K562 (cell line): Measurements from ENCODE around the gene METTL15. TPM values are rescaled to one million over a fixed set of nuclear protein-coding genes. Genes with fewer than 3 reads are reported as not detected.

Source experiments
- ATAC-seq: fragments of 200-7000 bp; cut with Tn5 transposase; 3 replicates; pipeline ENCODE4 v1.9.1; 2020; ENCODE audit warnings: moderate library complexity
- BruUV-seq: library from RNA; stranded (reverse); fragments of 400-500 nt; replicated peaks from 2 replicates; lab custom pipeline; 2021; lab: Mats Ljungman, UMichigan
- CTCF ChIA-PET: fragments of 300-600 bp; formaldehyde crosslinking; extraction: SDS; loops from one replicate; lab custom pipeline; 2021; ENCODE audit warnings: low intra/inter-chr PET ratio; lab: Yijun Ruan, JAX
- POLR2A ChIA-PET: fragments of 300-600, 350-650 bp; sonication (Branson Sonifier 250); formaldehyde crosslinking; extraction: SDS; loops from one replicate; lab custom pipeline; 2021; ENCODE audit warnings: antibody characterized with exemption, inconsistent platforms; lab: Yijun Ruan, JAX
- DNase-seq, 4 experiments: peaks; one replicate each; pipeline versions ENCODE4 v3.0.0 to v3.0.0-alpha.2; 2011 to 2018; ENCODE audit warnings: low spot score in 3 of 4, mixed read lengths in 3 of 4; ENCODE audit errors: extremely low read depth in 1 of 4
- FAIRE-seq: peaks from 2 replicates; lab custom pipeline; 2011; peaks lifted over from hg19 to GRCh38; lab: Jason Lieb, UNC
- H2AFZ ChIP-seq: 2 replicates; pipeline ENCODE4 v1.6.0; 2011; ENCODE audit warnings: low read depth, low read length, control low read depth, inconsistent platforms
- H3K27ac ChIP-seq: fragments of 200-600 bp; 3 replicates; pipeline ENCODE4 v1.8.0; 2011; ENCODE audit warnings: low read depth, mild to moderate bottlenecking, control low read depth, inconsistent platforms, low read length, moderate library complexity, mixed read lengths; ENCODE audit errors: extremely low read depth
- H3K27me3 ChIP-seq, 2 experiments: fragments of 300-600 bp in 1 of 2; 2 replicates in 1 of 2; 3 replicates in 1 of 2; pipeline versions ENCODE4 v1.6.0 to v1.8.0; 2011; ENCODE audit warnings: inconsistent platforms in 2 of 2, low read length in 2 of 2, mild to moderate bottlenecking in 1 of 2, mixed read lengths in 1 of 2, moderate library complexity in 1 of 2; ENCODE audit not compliant: control insufficient read depth in 2 of 2, insufficient read depth in 2 of 2
- H3K36me3 ChIP-seq: fragments of 300-600 bp; 3 replicates; pipeline ENCODE4 v1.8.0; 2011; ENCODE audit warnings: mild to moderate bottlenecking, low read length, inconsistent platforms; ENCODE audit not compliant: control insufficient read depth, insufficient read depth
- H3K4me1 ChIP-seq, 2 experiments: fragments of 200-600 bp in 1 of 2; replicated peaks in 1 of 2; 2 replicates in 1 of 2; 3 replicates in 1 of 2; pipeline versions ENCODE4 v1.5.1 to v1.8.0; 2011; ENCODE audit warnings: inconsistent platforms in 2 of 2, low read length in 2 of 2, mild to moderate bottlenecking in 1 of 2, mixed read lengths in 1 of 2, moderate library complexity in 1 of 2; ENCODE audit not compliant: control insufficient read depth in 2 of 2, insufficient read depth in 2 of 2
- H3K4me2 ChIP-seq: 2 replicates; pipeline ENCODE4 v1.6.1; 2011; ENCODE audit warnings: low read length, control low read depth, inconsistent platforms, mixed read lengths; ENCODE audit not compliant: insufficient read depth
- H3K4me3 ChIP-seq: fragments of 200-600 bp; sonication (generic), shearing (Covaris generic); 2 replicates; pipeline ENCODE4 v1.5.1; 2016; ENCODE audit warnings: control low read depth, inconsistent platforms
- H3K79me2 ChIP-seq: fragments of 200-600 bp; 3 replicates; pipeline ENCODE4 v1.8.0; 2011; ENCODE audit warnings: low read length, inconsistent platforms; ENCODE audit not compliant: control insufficient read depth, insufficient read depth
- H3K9ac ChIP-seq, 2 experiments: 2 replicates each; pipeline versions ENCODE4 v1.6.0 to v1.6.1; 2011; ENCODE audit warnings: low read depth in 2 of 2, low read length in 2 of 2, control low read depth in 1 of 2, inconsistent platforms in 1 of 2, mild to moderate bottlenecking in 1 of 2, mixed read lengths in 1 of 2; ENCODE audit not compliant: insufficient read depth in 1 of 2
- H3K9me1 ChIP-seq: one replicate; pipeline ENCODE4 v1.6.0; 2011; ENCODE audit warnings: inconsistent platforms, mild to moderate bottlenecking, low read length, moderate library complexity; ENCODE audit not compliant: control insufficient read depth, insufficient read depth
- H3K9me3 ChIP-seq: replicated peaks from 2 replicates; pipeline ENCODE4 v1.5.1; 2011; ENCODE audit warnings: low read depth, low read length, inconsistent platforms; ENCODE audit not compliant: control insufficient read depth, insufficient read depth
- H4K20me1 ChIP-seq: replicated peaks from 2 replicates; pipeline ENCODE4 v1.6.1; 2011; ENCODE audit warnings: low read length, inconsistent platforms, mixed read lengths; ENCODE audit not compliant: control insufficient read depth, insufficient read depth
- EGR1 ChIP-seq: fragments of 450-650 bp; conservative IDR thresholded peaks from 2 replicates; pipeline ENCODE4 v1.6.1; 2017; ENCODE audit warnings: mild to moderate bottlenecking
- FOXA1 ChIP-seq: fragments of 450-650 bp; IDR thresholded peaks from 2 replicates; pipeline ENCODE4 v1.6.1; 2016; ENCODE audit warnings: mild to moderate bottlenecking, borderline replicate concordance
- MTA3 ChIP-seq: fragments of 450-650 bp; formaldehyde crosslinking; IDR thresholded peaks from 2 replicates; pipeline ENCODE4 v1.6.1; 2017; ENCODE audit warnings: mild to moderate bottlenecking, borderline replicate concordance
- ZNF23 ChIP-seq: fragments of 250-450 bp; sonication (Bioruptor Pico); IDR thresholded peaks from 2 replicates; pipeline ENCODE4 v1.4.0; 2020; ENCODE audit warnings: mild to moderate bottlenecking
- ZNF316 ChIP-seq: fragments of 450-650 bp; IDR thresholded peaks from 2 replicates; pipeline ENCODE4 v1.6.1; 2016
- ZNF408 ChIP-seq: fragments of 250-450 bp; sonication (Bioruptor Pico); IDR thresholded peaks from 2 replicates; pipeline ENCODE4 v1.4.0; 2020; ENCODE audit warnings: low read depth, mild to moderate bottlenecking, moderate library complexity
- WGBS: fragments of 100-300 bp; shearing (Covaris generic); methylation state at CpG from one replicate; pipeline ENCODE4 v1.1.6; 2016; ENCODE audit warnings: low coverage, mixed read lengths; ENCODE audit not compliant: insufficient coverage; ENCODE audit errors: missing lambda C conversion rate; 5-methylcytosine and 5-hydroxymethylcytosine counted together
- in situ Hi-C: fragments of 300-500 bp; cut with MboI; formaldehyde crosslinking; loops from 4 replicates; pipeline ENCODE4 v1.15.0; 2018; ENCODE audit warnings: inconsistent platforms, mixed read lengths
- intact Hi-C: fragments of 100-400 bp; cut with micrococcal nuclease; formaldehyde crosslinking; loops from 2 replicates; pipeline ENCODE4 v1.14.2; 2022
- polyA plus RNA-seq, 8 experiments: library from polyadenylated mRNA; depleted of rRNA in 4 of 8; stranded (reverse) in 5 of 8; unstranded in 3 of 8; fragments of >200 nt; fragmentation: Nextera tagmentation in 2 of 8; fragmentation: Illumina TruSeq in 1 of 8; extraction: Ambion mirVana in 2 of 8; extraction: Trizol in 1 of 8; gene quantifications; 2 replicates each; pipeline versions ENCODE4 v1.2.1 to v1.2.3, GENCODE V29; 2011 to 2014; ENCODE audit warnings: inconsistent platforms in 1 of 8, missing spikeins in 1 of 8
- total RNA-seq, 7 experiments: library from RNA; depleted of rRNA in 6 of 7; stranded (reverse); fragments of >200 nt in 6 of 7; fragmentation: Illumina TruSeq in 2 of 7; extraction: Trizol in 2 of 7; gene quantifications; 2 replicates each; pipeline versions ENCODE4 v1.2.1 to v1.2.3, GENCODE V29; 2011 to 2021; ENCODE audit warnings: low replicate concordance in 1 of 7

METTL15 gene
- total and polyA plus RNA-seq, 9 of the 15 experiments (the other 6 are each of a cell fraction or from before 2014, with no cell fraction given), result 10.7 to 21.7 (median 15.9) TPM

DNA sequence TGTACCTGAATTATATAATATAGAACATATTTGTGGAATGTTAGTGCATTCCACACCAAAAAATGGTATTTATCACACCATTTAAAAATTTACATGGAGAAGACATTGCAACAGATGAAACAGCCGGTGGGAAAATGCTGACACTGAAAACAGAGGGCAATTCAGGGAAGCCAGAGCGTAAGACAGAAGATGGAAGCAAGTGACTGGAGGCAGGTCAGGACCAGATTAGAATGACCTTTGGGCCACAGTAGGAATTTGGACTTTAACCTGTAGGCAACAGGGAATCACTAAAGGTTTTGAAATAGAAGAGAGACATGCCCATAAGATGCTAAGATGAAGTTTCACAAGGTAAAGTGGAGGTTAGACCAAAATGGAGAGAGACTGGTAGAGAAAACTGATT lies 60.5 kb downstream of the METTL15 start:
- Histone ChIP-seq H3K27ac (no peak overlapping the region), H3K9me3 (no peaks in the 10 kb centered on the region), H4K20me1 (no peaks in the 10 kb centered on the region), H3K9me1 (no peaks in the 10 kb centered on the region), H3K9ac (no peak overlapping the region), H3K4me2 (no peak overlapping the region), H3K4me3 (no peak overlapping the region), H3K79me2 (no peaks in the 10 kb centered on the region), H3K27me3 (no peaks in the 10 kb centered on the region), H2AFZ (no peak overlapping the region), H3K36me3 (peaks cover 2% of the 10 kb centered on the region; the same call in 2 of the 3 replicates), H3K4me1 (no peaks in the 10 kb centered on the region)
- ATAC-seq (no peak), FAIRE-seq (no peak), DNase-seq (no peak)
- TF ChIP-seq ZNF408 (no peak), ZNF23 (CRISPR knock-in tag) (no peak), ZNF316 (peak; percentile 38; the same call in 1 of the 2 replicates), MTA3 (no peak)
- in situ Hi-C loops (no loop called here), intact Hi-C loops (no loop called here)
- ChIA-PET CTCF (no interaction called here), POLR2A (no interaction called here)
- BruUV-seq, result no TSS peak
- WGBS, result 88% methylated on average over 2 of the region's 2 CpGs

DNA sequence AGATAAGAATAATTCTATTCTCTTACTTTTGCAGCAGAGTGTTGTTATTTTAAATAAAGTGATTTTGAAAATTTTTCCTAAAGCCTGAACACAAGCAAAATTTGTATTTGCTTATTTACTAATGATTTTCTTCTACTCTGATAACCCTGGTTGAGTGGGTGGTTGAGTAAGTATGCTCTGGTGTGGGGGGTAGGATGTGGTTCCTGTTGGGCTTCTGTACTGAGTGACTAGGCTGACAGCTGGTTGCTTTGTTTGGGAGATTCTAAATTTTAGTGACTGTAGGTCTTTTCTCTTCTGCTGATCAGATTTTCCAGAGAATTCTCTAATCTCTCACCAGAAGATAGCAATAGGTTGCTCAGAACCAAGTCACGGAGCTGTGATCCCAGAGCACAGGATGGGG lies 61.6 kb downstream of the METTL15 start:
- WGBS, result 43% methylated on average over 1 of the region's 1 CpG
- no peak overlapping the region for H2AFZ ChIP-seq
- no TSS peak for BruUV-seq

More for the DNA sequence above, 61.6 kb downstream of the METTL15 start:
- Histone ChIP-seq H4K20me1 (no peaks in the 10 kb centered on the region), H3K36me3 (peaks cover 3% of the 10 kb centered on the region; the same call in 2 of the 3 replicates), H3K79me2 (no peaks in the 10 kb centered on the region), H3K4me3 (no peak overlapping the region), H3K27ac (no peak overlapping the region), H3K9me3 (no peaks in the 10 kb centered on the region), H3K27me3 (no peaks in the 10 kb centered on the region), H3K4me2 (no peak overlapping the region), H3K9me1 (no peaks in the 10 kb centered on the region), H3K4me1 (no peaks in the 10 kb centered on the region), H3K9ac (no peak overlapping the region)
- peak; percentile 70 for ATAC-seq
- CTCF ChIA-PET, result no interaction called here
- peak; percentile 48 for FAIRE-seq
- TF ChIP-seq EGR1 (peak; percentile 69), FOXA1 (no peak)
- POLR2A ChIA-PET, result interaction anchor here (0.8 kb wide), 1 partner anchor 8 kb away, joined by 3 read pairs; no protein-coding TSS in a partner anchor
- in situ Hi-C loops (no loop called here), intact Hi-C loops (no loop called here)
- DNase-seq, result peak in 2 of 4 experiments; percentile 11 to 14
